HG02798 (cell line): ENCODE results near the gene SORBS2.

Experiments
- ATAC-seq: cut with Tn5 transposase; IDR thresholded peaks from one replicate; pipeline ENCODE4 v1.9.1; 2021; ENCODE audit warnings: mild to moderate bottlenecking; ENCODE audit not compliant: unreplicated experiment, poor library complexity

Gene SORBS2

GRCh38 chr4:185836241-185837084, 24.5 kb upstream of the SORBS2 start:
- no peak for ATAC-seq

GRCh38 chr4:185835814-185836213, 23.8 kb upstream of the SORBS2 start:
- no peak for ATAC-seq

- no peak for ATAC-seq
Observed at GRCh38 chr4:185835336-185835735, 23.3 kb upstream of the SORBS2 start.

GRCh38 chr4:185834778-185835177, 22.8 kb upstream of the SORBS2 start:
- ATAC-seq = no peak

GRCh38 chr4:185834088-185834487, 22.1 kb upstream of the SORBS2 start:
- ATAC-seq = no peak

GRCh38 chr4:185833055-185833598, 21.1 kb upstream of the SORBS2 start:
- no peak for ATAC-seq

GRCh38 chr4:185831125-185831815, 19.3 kb upstream of the SORBS2 start:
- ATAC-seq = no peak

GRCh38 chr4:185830263-185830994, 18.4 kb upstream of the SORBS2 start:
- ATAC-seq = no peak

- no peak for ATAC-seq
Observed at GRCh38 chr4:185826381-185826780, 14.4 kb upstream of the SORBS2 start.

GRCh38 chr4:185825737-185826136, 13.7 kb upstream of the SORBS2 start:
- ATAC-seq = no peak

GRCh38 chr4:185822791-185823190, 10.8 kb upstream of the SORBS2 start:
- no peak for ATAC-seq

- ATAC-seq = no peak
Observed at GRCh38 chr4:185821029-185821419, 9.0 kb upstream of the SORBS2 start.

- ATAC-seq = no peak
Observed at GRCh38 chr4:185820146-185821028, 8.4 kb upstream of the SORBS2 start.

- no peak for ATAC-seq
Observed at GRCh38 chr4:185819144-185819543, 7.2 kb upstream of the SORBS2 start.

GRCh38 chr4:185817403-185817818, 5.4 kb upstream of the SORBS2 start:
- no peak for ATAC-seq

- ATAC-seq = no peak
Observed at GRCh38 chr4:185813133-185813532, 1.1 kb upstream of the SORBS2 start.

GRCh38 chr4:185810746-185811508, 1.1 kb downstream of the SORBS2 start:
- ATAC-seq = no peak

- ATAC-seq = no peak
Observed at GRCh38 chr4:185809533-185810071, 2.4 kb downstream of the SORBS2 start.

GRCh38 chr4:185809121-185809520, 2.9 kb downstream of the SORBS2 start:
- ATAC-seq = no peak
